Glomerular visceral epithelial cell (primary cell): ENCODE data around the gene MRPL21.

Experiments
- DNase-seq: peaks from one replicate; pipeline ENCODE4 v3.0.0-alpha.2; 2016; ENCODE audit errors: extremely low spot score

Gene MRPL21

DNA sequence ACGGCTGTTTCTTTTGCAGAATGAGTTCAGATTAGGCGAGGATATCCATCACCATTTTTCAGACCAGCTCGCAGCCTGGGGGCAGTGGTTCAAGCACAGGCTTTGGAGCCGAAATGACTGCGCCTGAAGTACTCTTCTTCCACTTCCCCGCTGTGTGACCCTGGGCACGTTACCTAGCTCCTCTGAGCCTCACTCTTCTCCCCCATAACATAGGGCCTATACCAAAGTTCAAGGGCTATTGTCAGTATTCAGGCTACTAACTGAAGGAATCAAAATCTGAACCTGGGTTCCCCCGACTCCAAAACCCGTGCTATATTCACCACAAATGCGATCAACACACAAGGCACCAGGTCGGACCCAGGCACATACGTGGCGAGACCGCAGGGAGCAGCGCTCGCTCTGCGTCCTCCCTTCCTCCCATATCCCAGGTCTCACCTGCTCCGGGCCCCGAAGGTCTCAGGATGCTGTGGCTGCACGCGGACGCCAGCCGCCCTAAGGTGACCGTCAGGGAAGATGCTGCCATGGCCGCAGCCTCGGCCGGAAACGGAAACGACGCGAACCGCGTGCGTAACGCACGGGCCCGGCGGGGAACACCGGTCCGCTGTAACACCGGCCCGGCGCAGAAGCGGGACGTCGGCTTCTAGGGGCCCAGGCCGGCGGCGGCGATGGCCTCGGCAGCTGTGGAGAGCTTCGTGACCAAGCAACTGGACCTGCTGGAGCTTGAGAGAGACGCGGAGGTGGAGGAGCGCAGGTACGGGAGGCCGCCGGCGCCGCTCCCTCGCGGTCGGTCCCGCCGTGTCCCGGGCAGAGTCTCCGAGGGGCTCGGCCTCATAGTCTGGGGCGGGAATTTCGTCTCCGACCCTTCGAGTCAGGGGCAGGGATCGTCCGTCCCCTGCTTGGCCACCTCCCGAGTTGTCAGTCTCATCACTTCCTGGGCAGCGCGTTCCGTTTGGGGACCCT is at the start of gene MRPL21, which contains the start of gene IGHMBP2:
MRPL21 (minus strand) TSS at position 545 of the 960 bp plus-strand sequence; CDS start at position 523, 22 bp downstream.
IGHMBP2 (plus strand) TSS at position 604 of the 960 bp plus-strand sequence; CDS start at position 666, 62 bp downstream.
- DNase-seq = peak; percentile 77

DNA sequence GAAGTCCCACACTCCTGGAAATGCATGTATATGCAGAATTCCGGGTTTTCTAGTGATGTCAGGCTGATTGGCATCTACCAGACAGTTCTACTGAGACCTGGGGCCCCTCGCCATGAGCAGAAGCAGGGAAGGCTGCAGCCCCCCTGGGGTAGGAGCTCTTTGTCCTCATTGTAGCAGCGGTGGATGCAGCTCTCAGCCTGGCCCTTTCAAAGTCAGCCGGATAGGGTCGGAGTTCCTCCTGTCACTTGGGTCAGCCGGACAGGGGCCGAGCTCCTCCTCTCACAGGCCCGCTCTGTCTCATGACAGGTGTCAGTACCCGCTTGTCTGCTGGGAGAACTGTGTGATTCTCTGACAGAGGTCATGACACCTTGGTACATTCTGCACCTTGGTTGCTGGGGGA is 47.1 kb upstream of the MRPL21 start:
- DNase-seq = no peak

DNA sequence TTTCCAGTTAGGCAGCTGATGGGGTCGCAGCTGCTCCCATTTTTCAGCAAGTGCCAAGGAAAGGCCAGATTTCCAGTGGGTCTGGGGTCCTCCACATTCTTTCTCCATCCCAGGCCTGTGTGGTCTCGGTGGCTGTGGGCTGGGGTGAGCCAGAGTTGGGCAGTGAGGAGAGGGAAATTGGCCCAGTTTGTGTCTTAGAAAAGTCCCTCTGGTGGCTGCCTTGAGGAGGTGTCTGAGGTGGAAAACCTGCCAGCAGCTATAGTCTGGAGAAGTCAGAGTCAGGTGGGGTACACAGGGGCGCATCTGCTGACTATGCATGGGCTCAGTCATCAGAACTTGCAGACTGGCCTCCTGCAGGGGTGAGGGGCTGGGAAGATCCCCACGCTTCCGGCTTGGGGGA is 46.6 kb upstream of the MRPL21 start:
- DNase-seq = peak; percentile 13

DNA sequence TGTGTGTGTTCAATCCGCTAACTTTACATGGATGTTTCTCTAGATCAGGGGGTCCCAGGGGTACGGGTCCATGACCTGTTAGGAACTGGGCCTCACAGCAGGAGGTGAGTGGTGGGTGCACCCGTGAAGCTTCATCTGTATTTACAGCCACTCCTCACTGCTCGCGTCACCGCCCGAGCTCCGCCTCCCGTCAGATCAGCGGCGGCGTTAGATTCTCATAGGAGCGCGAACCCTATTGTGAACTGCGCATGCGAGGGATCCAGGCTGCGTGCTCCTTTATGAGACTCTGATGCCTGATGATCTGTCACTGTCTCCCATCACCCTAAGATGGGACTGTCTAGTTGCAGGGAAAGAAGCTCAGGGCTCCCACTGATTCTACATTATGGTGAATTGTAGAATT is 45.3 kb upstream of the MRPL21 start:
- DNase-seq = no peak

DNA sequence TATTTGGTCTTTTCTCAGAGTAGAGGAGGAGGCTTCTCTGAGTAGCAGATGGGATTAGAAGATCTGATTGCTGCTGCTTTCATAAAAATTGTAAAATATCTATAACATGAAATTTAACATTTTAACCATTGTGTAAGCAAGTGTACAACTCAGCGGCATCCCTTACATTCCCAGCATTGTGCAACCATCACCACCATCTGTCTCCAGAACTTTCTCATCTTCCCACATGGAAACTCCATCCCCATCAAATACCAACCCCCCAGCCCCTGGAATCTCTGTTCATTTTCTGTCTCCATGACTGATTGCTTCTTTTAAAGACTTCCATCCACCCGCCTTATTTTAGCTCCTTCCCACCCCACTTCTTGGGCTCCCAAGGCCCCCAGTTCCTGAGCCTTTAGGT is 44.9 kb upstream of the MRPL21 start:
- no peak for DNase-seq

DNA sequence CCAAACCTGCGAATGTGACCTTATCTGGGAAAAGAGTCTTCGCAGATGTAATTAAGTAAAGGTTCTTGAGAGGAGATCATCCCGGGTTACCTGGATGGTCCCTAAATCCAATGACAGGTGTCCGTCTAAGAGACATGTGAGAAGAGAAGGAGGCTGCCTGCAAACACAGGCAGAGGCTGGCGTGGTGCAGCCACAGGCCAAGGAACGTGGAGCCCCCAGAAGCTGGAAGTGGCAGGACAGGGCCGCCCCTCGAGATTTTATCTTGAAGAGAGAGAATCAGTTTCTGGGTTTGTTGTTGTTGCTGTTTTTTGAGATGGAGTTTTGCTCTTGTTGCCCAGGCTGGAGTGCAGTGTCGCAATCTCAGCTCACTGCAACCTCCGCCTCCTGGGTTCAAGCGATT is 43.5 kb upstream of the MRPL21 start:
- no peak for DNase-seq

DNA sequence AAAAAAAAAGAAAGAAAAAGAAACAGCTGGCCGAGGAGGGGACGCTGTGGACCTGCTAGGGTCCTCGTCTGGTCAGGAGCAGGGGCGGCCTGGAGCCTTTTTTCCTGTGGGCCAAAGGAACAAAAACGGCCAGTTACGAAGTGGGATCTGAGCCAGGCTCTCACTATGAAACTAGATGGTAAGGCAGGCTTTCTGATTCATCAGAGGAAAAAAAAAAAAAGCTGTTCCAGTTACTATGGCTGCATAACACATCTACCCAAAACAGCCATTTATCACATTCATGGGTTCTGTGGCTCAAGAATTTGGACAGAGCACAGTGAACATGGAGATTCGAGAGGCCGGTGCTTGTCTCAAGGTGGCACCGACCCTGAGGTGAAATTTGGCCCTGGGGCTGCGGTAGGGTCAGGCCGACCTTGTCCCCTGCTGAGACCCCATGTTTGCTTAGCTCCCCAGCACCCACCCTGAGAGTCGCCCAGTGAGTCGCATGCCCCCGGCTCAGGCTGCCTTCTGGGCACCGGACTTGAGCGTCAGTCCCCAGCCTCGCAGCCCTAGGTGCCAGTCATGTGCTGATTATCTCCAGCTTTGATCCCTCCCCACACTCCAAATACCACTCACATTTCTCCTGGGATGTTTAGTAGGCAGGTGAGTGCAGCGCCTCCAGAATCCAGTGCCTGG is 42.9 kb upstream of the MRPL21 start:
- peak; percentile 23 for DNase-seq

DNA sequence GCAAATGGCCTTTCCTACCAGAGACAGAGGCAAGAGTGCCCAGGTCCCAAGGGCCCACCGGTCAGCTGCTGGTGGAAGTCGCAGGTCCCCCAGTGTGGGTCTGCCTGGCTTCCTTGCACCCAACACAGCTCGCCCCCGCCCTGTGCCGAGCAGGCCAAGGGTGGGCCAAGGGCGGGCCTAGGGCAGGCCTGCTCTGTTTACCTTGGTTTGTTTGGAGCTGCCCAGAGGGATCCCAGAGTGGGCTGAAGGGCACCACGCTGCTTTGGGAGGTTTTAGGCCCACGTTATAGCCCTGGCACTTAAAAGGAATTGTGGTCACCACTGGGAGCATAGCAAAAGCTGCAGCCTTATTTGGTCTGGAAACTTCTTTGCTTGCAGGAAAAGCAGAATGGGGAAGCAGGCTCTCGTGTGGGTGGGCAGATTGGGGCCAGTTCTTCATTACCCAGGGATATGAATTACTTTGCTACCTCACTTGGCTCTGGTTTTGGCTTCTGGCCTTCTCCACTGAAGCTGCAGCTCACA is 39.2 kb upstream of the MRPL21 start:
- DNase-seq = no peak

DNA sequence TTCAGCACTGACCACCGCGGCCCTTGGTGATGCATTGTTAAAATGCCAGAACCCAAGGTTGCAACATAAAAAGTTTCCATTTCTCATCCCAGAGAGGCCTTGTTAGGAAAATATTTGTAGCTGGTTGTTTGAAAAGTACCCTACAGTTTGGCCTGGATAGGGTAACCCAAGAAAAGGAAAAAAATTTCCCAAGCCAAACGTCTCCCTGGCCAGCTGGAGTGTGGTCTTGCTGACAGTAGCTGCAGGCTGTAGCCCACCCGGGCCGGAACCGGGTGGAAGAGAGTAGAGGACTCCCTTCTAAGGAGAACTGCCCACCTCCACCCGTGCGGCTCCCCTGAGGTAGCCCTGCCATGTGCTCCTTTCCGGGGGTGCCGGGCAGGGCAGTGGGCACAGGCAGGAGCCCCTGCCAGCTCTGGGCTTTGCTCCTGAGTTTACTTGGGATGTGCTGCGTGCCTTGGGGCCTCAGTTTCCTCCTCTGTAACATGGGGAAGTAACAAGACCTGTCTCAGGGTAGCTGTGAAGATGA is 38.5 kb upstream of the MRPL21 start:
- no peak for DNase-seq

DNA sequence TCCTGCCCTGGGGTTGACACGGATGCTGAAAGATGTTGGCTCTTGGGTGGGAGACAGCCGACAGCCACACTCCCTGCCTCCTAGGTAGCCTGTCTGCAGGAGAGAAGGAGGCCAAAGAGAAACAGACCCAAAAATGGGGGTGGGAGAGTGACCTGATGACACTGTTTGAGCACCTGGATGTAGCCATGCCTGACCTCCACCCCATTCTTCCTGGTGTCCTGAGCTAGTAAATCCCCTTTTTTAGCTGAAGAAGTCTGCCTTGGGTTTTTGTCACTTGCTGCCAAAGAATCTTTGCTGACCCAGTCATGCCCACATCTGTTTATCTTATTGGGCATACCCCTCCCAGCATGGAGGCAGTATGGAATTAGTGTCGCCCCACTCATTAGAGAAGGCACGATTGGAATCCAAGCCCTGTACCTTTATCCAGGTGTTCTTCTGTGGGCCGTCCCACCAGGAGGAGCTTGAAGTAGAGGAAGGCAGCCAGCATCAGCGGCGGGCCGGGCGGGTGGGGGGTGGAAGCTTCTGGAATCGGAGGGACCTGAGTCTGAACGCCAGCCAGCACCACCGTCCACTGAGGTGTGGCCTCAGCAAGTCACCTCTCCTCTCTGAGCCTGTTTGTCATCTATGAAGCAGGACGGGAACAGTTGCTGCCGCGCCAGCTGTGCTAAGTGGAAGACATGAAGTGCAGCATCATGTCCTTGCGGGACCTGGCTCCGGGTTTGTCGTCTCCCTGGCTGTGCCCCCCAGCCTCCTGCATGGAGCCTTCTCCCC is 37.9 kb upstream of the MRPL21 start:
- DNase-seq = no peak

DNA sequence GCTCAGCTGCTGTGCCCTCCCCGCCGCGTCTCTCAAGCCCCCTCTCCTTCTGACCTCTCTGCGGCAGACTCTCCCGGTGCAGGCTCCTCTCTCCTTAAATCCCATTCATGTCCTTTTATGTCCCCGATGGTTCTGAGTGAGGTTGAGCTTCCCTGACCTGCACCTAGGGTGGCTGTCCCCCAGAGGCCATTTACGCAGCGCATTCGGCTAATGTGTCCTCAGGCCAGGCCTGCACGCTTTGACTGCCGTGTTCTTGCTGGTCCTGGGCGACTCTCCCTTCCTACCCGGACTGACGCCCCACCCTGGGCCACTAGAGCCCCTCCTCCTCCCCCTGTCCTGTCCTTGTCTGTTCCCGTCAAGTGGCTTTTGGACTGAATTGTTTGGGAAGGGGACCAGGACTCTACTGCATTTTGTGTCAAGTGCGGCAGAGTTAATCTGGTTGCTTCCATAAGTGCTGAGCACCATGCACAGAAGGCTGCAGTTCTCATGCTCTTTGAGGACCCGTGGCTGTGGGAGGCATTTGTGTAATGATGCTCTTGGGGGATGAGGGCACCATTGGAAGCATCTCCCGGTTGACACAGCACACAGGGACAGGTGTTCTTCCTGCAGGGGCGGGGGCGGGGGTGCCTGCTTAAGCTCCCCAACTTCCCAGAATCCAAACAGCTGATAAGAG is 37.2 kb upstream of the MRPL21 start:
- DNase-seq = no peak

DNA sequence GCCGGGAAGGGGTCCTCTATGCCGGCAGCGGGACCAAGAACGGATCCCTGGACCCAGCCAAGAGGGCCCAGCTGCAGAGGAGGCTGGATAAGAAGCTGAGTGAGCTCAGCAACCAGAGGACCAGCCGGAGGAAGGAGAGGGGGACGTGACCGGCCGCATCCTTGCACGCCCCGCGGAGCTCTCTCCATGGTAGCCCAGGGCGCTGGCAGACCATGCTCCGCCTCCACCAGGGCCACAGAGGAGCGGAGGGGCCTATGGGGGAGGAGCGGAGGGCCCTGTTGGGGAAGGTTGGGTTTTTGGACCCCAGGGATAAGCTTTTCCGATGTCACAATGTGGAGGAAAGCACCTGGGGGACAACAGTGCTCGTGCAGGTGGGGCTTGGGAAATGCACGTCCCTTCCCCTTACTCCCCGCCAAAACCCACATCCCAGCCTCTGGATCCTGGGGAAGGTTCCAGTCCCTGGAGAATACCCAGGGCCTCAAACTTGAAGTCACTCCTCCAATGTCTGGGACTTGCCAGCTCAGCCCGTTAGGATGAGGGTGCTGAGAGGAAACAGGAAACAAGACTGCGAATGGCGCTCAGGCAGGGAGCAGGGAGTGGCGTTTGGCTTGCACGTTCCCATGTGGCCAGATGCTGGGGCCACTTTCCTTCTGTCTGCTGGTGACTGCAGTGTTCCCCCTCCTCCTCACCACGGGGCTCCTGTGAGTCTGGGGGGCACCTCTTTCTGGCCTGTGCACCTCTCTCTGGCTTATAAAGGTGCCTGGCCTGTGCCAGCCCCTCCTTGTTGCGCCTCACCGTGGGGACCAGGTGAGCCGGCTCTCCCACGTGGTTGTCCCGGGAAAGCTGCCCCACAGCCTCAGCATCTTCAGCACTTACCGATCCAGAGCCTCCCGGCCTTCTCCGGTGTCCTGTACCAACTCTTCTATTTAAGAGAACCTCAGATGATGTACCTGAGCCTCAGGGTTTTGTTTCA is 36.2 kb upstream of the MRPL21 start:
- no peak for DNase-seq

DNA sequence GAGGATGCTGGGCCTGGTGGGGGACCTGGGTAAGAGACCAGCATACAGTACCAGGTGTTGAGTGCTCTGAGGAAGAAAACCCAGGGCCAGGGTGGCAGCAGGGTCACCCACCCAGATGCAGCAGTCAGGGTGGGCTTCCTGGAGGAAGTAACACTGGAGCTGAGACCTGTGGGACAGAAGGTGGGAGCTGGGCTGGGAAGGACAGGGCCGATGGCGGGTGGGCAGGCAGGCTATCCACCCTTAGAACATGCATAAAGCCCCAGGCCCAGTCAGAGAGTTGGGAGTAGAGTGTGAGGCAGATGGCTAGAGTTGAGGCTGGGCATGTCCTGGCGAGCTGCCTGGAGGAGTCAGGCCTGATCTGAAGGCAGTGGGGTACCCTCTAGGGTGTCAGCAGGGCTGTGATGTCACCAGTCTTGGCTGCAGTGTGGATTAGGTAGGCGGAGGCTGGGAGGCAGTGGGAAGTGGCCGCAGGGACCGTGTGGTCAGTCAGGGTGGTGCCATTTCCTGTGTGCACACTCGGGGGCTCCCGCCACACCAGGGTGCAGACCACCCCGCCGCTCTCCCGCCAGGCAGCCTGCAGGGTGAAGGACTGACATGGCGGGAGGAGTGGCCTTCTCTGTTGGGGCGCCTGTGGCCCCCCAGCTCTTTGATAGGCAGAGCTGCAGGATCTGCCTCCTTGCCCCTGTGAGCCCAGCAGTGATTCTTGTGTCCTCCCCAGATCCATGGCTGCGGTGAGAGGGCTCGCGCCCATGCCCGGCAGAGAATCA is 35.4 kb upstream of the MRPL21 start:
- no peak for DNase-seq

DNA sequence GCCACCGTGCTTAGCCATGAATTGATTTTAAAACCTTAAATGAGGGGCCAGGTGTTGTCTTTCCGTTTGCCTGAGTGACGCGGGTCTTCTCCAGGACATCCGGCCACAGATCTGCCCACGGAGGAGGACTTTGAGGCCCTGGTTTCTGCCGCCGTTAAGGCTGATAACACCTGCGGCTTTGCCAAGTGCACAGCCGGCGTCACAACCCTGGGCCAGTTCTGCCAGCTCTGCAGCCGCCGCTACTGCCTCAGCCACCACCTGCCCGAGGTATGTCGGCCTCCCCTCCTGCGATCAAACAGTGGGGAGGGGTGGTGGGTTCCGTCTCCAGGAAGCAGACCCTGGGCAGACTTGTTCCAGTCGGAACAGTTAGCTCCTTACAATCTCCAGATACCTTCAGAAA is 34.5 kb upstream of the MRPL21 start:
- DNase-seq = no peak

DNA sequence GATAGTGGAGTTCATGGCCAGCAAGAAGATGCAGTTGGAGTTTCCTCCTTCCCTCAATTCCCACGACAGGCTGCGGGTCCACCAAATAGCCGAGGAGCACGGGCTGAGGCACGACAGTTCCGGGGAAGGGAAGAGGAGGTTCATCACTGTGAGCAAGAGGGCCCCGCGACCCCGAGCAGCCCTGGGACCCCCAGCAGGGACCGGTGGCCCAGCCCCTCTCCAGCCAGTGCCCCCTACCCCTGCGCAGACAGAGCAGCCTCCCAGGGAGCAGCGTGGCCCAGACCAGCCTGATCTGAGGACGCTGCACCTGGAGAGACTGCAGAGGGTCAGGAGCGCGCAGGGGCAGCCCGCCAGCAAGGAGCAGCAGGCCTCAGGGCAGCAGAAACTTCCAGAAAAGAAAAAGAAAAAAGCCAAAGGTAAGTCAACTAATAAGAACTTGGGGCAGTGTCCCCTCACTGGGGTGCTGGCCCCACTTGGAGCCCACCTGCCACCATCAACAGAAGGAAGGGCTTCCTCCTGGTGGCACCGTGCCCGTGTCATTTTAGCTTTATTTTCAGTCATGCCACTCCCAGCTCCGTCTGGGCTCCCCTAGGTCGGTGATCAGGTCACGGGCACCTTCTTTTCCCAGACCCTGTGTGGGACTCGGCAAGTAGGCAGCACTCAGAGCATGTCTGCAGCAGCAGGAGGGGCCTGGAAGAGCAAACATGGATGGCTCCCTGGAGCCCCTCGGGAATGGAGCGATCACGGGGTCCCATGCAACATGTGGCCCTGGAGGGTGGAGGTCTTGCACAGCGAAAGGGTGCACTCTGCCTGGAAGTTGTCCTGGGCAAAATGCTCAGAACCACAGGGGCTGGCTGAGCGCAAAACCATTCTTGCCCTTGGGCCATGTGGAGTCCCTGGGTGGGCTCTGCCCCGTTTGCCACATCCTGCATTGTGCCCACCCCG is 33.3 kb upstream of the MRPL21 start:
- DNase-seq = no peak

DNA sequence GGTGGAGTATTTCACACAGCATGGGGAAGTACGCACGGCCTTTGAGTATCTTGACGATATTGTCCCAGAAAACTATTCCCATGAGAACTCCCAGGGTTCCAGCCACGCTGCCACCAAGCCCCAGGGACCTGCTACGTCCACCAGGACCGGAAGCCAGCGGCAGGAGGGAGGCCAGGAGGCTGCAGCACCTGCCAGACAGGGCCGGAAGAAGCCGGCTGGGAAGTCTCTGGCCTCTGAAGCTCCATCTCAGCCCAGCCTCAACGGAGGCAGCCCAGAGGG is 32.7 kb upstream of the MRPL21 start:
- DNase-seq = no peak

DNA sequence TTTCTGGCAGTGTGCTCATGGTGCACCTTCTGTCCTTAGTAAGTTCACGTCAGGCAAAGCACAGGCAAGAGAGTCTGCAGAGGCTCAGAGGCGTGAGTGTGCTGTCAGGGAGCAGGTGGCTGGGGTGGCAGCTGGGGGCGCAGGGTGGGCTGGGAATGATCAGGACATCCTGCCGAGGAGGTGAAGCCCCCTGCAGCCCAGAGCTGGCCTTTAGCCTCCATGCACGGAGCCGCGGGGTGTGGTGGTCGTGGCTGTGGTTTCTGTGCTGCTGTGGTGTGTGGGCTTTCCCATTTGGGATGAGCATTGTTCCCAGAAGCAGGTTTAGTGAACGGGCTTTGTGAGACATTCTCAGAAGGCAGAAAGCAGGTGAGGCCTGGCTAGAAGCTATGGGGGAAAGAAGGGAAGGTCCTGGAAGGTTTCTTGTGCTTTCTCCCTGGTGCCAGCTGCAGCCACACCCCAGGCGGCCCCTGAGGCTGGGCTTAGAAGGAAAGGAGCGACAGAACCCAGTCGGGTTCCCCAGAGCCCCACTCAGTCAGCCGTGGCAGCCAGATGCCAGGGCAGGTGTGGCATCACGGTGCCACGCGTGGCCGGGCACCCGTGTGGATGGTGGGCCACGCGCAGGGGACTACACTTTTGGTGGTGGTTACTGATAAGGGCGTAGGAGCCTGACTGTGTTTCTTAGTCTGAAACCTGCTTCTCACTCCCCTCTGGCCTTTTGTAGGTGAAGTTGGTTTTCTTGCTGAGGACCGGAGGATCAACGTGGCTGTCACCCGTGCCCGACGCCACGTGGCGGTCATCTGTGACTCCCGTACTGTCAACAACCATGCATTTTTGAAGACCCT is 32.1 kb upstream of the MRPL21 start:
- DNase-seq = no peak
